GM12878 (cell line): ENCODE measurements around the gene UHRF1. TPM values are rescaled to one million over a fixed set of nuclear protein-coding genes. Genes with fewer than 3 reads are reported as not detected.
A peak's percentile ranks its signal among the peaks of the same experiment; 100 is the strongest.

Experiments used
- ATAC-seq: fragments of 200-7000 bp; cut with Tn5 transposase; 3 replicates; pipeline ENCODE4 v1.9.1; 2020; ENCODE audit warnings: mild to moderate bottlenecking, moderate library complexity
- BruUV-seq: library from RNA; stranded (reverse); fragments of 400-500 nt; replicated peaks from 2 replicates; lab custom pipeline; 2021; lab: Mats Ljungman, UMichigan
- CTCF ChIA-PET: fragments of 300-600 bp; sonication (Branson Sonifier 250); formaldehyde crosslinking; extraction: SDS; loops from one replicate; lab custom pipeline; 2021; ENCODE audit warnings: inconsistent platforms; lab: Yijun Ruan, JAX
- POLR2A ChIA-PET: fragments of 350-600 bp; formaldehyde crosslinking; extraction: SDS; loops from one replicate; lab custom pipeline; 2021; ENCODE audit warnings: inconsistent platforms; lab: Charles Lee
- RAD21 ChIA-PET: fragments of 300-600 bp; sonication (Branson Sonifier 250); formaldehyde crosslinking; loops from one replicate; lab custom pipeline; 2023; ENCODE audit warnings: antibody characterized with exemption; ENCODE audit not compliant: unreplicated experiment; lab: Charles Lee
- SMC1A ChIA-PET: fragments of 300-600 bp; sonication (Branson Sonifier 250); formaldehyde crosslinking; loops from one replicate; lab custom pipeline; 2023; ENCODE audit not compliant: unreplicated experiment, uncharacterized antibody; lab: Charles Lee
- DNase-seq: peaks from one replicate; pipeline ENCODE4 v3.0.0-alpha.2; 2011; ENCODE audit warnings: low read depth, low spot score
- FAIRE-seq: peaks from 3 replicates; lab custom pipeline; 2011; peaks lifted over from hg19 to GRCh38; lab: Jason Lieb, UNC
- H2AFZ ChIP-seq: 2 replicates; pipeline ENCODE4 v1.6.0; 2011; ENCODE audit warnings: low read depth, low read length, control low read depth; ENCODE audit not compliant: control insufficient read depth
- H3K27ac ChIP-seq: 2 replicates; pipeline ENCODE4 v1.5.1; 2011; ENCODE audit warnings: control low read depth; ENCODE audit not compliant: control insufficient read depth, insufficient read depth
- H3K27me3 ChIP-seq, 2 experiments: replicated peaks in 1 of 2; 2 replicates each; pipeline versions ENCODE4 v1.6.0 to v1.6.1; 2011; ENCODE audit warnings: low read length in 1 of 2; ENCODE audit not compliant: control insufficient read depth in 2 of 2, insufficient read depth in 2 of 2
- H3K36me3 ChIP-seq, 2 experiments: 2 replicates each; pipeline ENCODE4 v1.5.1; 2011; ENCODE audit warnings: low read length in 1 of 2; ENCODE audit not compliant: control insufficient read depth in 2 of 2, insufficient read depth in 2 of 2
- H3K4me1 ChIP-seq: 2 replicates; pipeline ENCODE4 v1.6.1; 2011; ENCODE audit warnings: mild to moderate bottlenecking, low read length, moderate library complexity, mixed read lengths; ENCODE audit not compliant: control insufficient read depth, insufficient read depth
- H3K4me2 ChIP-seq: 2 replicates; pipeline ENCODE4 v1.6.0; 2011; ENCODE audit warnings: control low read depth; ENCODE audit not compliant: control insufficient read depth, insufficient read depth
- H3K4me3 ChIP-seq: fragments of 200-600 bp; sonication (generic); 2 replicates; pipeline ENCODE4 v1.5.1; 2016
- H3K79me2 ChIP-seq: 2 replicates; pipeline ENCODE4 v1.6.0; 2011; ENCODE audit warnings: low read length; ENCODE audit not compliant: control insufficient read depth, insufficient read depth
- H3K9ac ChIP-seq: 2 replicates; pipeline ENCODE4 v1.8.0; 2011; ENCODE audit warnings: low read length, control low read depth, mixed read lengths; ENCODE audit not compliant: control insufficient read depth, insufficient read depth
- H3K9me3 ChIP-seq: replicated peaks from 3 replicates; pipeline ENCODE4 v1.5.1; 2011; ENCODE audit warnings: mild to moderate bottlenecking, low read length; ENCODE audit not compliant: control insufficient read depth, insufficient read depth
- H4K20me1 ChIP-seq: 2 replicates; pipeline ENCODE4 v1.6.0; 2011; ENCODE audit not compliant: control insufficient read depth, insufficient read depth
- BHLHE40 ChIP-seq, 2 experiments: fragments of 450-650 bp in 1 of 2; IDR thresholded peaks; 2 replicates each; pipeline ENCODE4 v1.6.1; 2011 to 2017; ENCODE audit warnings: low read depth in 2 of 2, borderline replicate concordance in 1 of 2, improper control_type of control experiment in 1 of 2, low read length in 1 of 2, mild to moderate bottlenecking in 1 of 2
- ESRRA ChIP-seq: IDR thresholded peaks from 2 replicates; pipeline ENCODE4 v1.6.1; 2012; ENCODE audit warnings: mild to moderate bottlenecking, low read length, improper control_type of control experiment
- JUNB ChIP-seq: IDR thresholded peaks from 2 replicates; pipeline ENCODE4 v1.6.1; 2016; ENCODE audit warnings: antibody characterized with exemption, mild to moderate bottlenecking
- MYB ChIP-seq: fragments of 150-350 bp; IDR thresholded peaks from 2 replicates; pipeline ENCODE4 v1.6.1; 2014; ENCODE audit warnings: mild to moderate bottlenecking, low read depth, low read length, borderline replicate concordance
- SPI1 ChIP-seq: IDR thresholded peaks from 2 replicates; pipeline ENCODE4 v1.6.1; 2011; ENCODE audit warnings: low read depth, mild to moderate bottlenecking, low read length, moderate library complexity, borderline replicate concordance; ENCODE audit not compliant: insufficient read depth
- WGBS: methylation state at CpG from one replicate; pipeline ENCODE4 v1.1.6; 2016; ENCODE audit warnings: low lambda C conversion rate; ENCODE audit not compliant: insufficient replicate concordance, insufficient coverage; ENCODE audit errors: missing lambda C conversion rate; 5-methylcytosine and 5-hydroxymethylcytosine counted together
- in situ Hi-C: fragments of 300-500 bp; cut with MboI; formaldehyde crosslinking; loops from 9 replicates; pipeline ENCODE4 v1.14.3; 2018; ENCODE audit warnings: mixed read lengths
- intact Hi-C: fragments of 100-400 bp; cut with micrococcal nuclease; formaldehyde crosslinking; loops from one replicate; pipeline ENCODE4 v1.14.2; 2022; ENCODE audit not compliant: unreplicated experiment
- polyA plus RNA-seq, 11 experiments: library from polyadenylated mRNA; depleted of rRNA in 4 of 11; unstranded in 6 of 11; stranded (reverse) in 5 of 11; fragments of >200 nt; fragmentation: Nextera tagmentation in 4 of 11; fragmentation: Illumina TruSeq in 1 of 11; extraction: Ambion mirVana in 4 of 11; extraction: Trizol in 1 of 11; gene quantifications; 1 replicate in 1 of 11; 2 replicates in 10 of 11; pipeline versions ENCODE4 v1.2.1 to v1.2.3, GENCODE V29; 2011 to 2016; ENCODE audit warnings: inconsistent platforms in 2 of 11, missing spikeins in 2 of 11, low read depth in 1 of 11
- total RNA-seq, 4 experiments: library from RNA; depleted of rRNA in 3 of 4; stranded (reverse); fragments of >200 nt in 3 of 4; fragmentation: Illumina TruSeq in 1 of 4; extraction: Trizol in 1 of 4; gene quantifications; 2 replicates each; pipeline versions ENCODE4 v1.2.1 to v1.2.3, GENCODE V29; 2013 to 2021
- TF ChIP-seq, protein P1 (sequence below): fragments of 450-650 bp; IDR thresholded peaks from 2 replicates; pipeline ENCODE4 v1.6.1; 2017; ENCODE audit warnings: mild to moderate bottlenecking, low read depth, inconsistent platforms; ENCODE audit not compliant: poor library complexity, severe bottlenecking
- TF ChIP-seq, protein P2 (sequence below): IDR thresholded peaks from 2 replicates; pipeline ENCODE4 v1.6.1; 2011; ENCODE audit warnings: mild to moderate bottlenecking, low read depth, low read length, moderate library complexity; ENCODE audit not compliant: insufficient replicate concordance

The UHRF1 gene
- total and polyA plus RNA-seq, 10 of the 15 experiments (the other 5 are each of a cell fraction or from before 2014, with no cell fraction given): 13.0 to 109 (median 37.7) TPM

DNA sequence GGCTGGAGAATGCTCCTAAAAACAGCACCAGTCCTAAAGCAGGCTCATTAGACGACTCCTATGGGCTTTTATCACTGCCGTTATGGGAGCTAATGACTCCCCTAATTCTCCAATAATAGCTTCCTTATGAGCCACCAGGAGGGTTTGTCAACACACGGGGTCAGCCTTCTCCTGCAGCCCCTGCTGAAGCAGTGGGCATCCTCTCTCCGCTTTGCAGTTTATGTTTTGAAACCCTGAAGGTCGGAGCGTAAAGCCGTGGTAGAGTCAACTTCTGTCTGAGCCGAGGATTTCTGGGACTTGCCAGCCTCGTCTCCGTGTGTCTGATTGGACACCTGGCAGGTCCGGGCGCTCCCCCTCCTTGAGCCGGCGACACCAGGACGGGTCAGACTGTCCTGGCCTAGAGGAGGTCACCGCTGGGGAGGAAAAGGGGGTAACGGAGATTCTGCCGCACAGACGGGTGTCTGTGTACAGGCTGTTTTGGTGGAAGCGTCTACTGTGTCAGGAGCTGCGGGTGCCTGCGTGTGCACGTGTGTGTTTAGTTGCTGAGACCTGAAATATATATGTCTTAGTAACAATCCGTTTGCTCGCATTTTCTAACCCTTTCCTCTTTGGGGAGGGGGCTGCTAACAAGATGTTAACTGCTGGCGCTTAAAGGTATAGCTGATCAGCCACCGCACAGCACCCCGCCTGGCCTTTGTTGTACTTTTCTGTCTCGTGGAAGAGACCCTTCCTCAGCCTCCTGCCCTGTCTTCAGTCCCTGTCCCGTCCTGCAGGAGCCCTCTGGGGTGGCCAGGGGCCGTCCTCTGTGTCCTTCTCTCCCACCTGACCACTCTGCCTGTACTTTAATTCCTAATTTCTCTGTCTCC is 61.5 kb downstream of the UHRF1 start:
- peaks cover 0 to 2% of the 10 kb centered on the region in 2 experiments; a peak in 1 of 4 replicates for H3K36me3 ChIP-seq
- H3K4me2 ChIP-seq: peak overlapping the region; percentile 91
- in situ Hi-C loops (no loop called here), intact Hi-C loops (loop anchor here (2.0 kb wide), 1 partner anchor 60 kb away; no protein-coding TSS in a partner anchor)
- no TSS peak for BruUV-seq
- ChIA-PET POLR2A (interaction anchor here (0.6 kb wide), 1 partner anchor 117 kb away, joined by 4 read pairs; no protein-coding TSS in a partner anchor), RAD21 (interaction anchor here (0.6 to 2.1 kb wide), 5 partner anchors 59 to 964 kb away, joined by 4 to 7 read pairs (median 4); no protein-coding TSS in a partner anchor), SMC1A (interaction anchor here (0.9 to 1.0 kb wide), 2 partner anchors 9 to 61 kb away, joined by 3 to 4 read pairs; no protein-coding TSS in a partner anchor), CTCF (interaction anchor here (0.7 to 2.6 kb wide), 8 partner anchors 10 to 161 kb away, joined by 3 to 15 read pairs (median 4); partner anchors contain the start of gene PLIN3)
- no peaks in the 10 kb centered on the region for H3K27me3 ChIP-seq
- TF ChIP-seq SPI1 (no peak), ESRRA (no peak), MYB (no peak), BHLHE40 (IDR thresholded peaks at IDR 0.05; ENCODE audit: borderline replicate concordance in 1 of 2, low read depth in 2 of 2, low read length in 1 of 2) (peak in 1 of 2 experiments; percentile 37; a peak in 2 of 4 replicates), JUNB (no peak)
- TF ChIP-seq, protein P1, sequence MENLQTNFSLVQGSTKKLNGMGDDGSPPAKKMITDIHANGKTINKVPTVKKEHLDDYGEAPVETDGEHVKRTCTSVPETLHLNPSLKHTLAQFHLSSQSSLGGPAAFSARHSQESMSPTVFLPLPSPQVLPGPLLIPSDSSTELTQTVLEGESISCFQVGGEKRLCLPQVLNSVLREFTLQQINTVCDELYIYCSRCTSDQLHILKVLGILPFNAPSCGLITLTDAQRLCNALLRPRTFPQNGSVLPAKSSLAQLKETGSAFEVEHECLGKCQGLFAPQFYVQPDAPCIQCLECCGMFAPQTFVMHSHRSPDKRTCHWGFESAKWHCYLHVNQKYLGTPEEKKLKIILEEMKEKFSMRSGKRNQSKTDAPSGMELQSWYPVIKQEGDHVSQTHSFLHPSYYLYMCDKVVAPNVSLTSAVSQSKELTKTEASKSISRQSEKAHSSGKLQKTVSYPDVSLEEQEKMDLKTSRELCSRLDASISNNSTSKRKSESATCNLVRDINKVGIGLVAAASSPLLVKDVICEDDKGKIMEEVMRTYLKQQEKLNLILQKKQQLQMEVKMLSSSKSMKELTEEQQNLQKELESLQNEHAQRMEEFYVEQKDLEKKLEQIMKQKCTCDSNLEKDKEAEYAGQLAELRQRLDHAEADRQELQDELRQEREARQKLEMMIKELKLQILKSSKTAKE: no peak
- TF ChIP-seq, protein P2, sequence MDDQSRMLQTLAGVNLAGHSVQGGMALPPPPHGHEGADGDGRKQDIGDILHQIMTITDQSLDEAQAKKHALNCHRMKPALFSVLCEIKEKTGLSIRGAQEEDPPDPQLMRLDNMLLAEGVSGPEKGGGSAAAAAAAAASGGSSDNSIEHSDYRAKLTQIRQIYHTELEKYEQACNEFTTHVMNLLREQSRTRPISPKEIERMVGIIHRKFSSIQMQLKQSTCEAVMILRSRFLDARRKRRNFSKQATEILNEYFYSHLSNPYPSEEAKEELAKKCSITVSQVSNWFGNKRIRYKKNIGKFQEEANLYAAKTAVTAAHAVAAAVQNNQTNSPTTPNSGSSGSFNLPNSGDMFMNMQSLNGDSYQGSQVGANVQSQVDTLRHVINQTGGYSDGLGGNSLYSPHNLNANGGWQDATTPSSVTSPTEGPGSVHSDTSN: no peak
- no peaks in the 10 kb centered on the region for H3K9me3 ChIP-seq
- peaks cover 12% of the 10 kb centered on the region for H3K4me1 ChIP-seq
- peaks cover 55% of the 10 kb centered on the region for H3K79me2 ChIP-seq
- peak overlapping the region; percentile 28; the same call in 1 of the 2 replicates for H3K27ac ChIP-seq
- FAIRE-seq (no peak), DNase-seq (no peak), ATAC-seq (peak; percentile 0)
- peaks cover 7% of the 10 kb centered on the region for H4K20me1 ChIP-seq
- whole genome bisulfite sequencing: 39% methylated on average over 31 of the region's 31 CpGs
- H3K4me3 ChIP-seq: peak overlapping the region; percentile 95
- peak overlapping the region; percentile 75 for H3K9ac ChIP-seq
- no peak overlapping the region for H2AFZ ChIP-seq
